ENCODE measurements around the gene ACKR2.

DNA sequence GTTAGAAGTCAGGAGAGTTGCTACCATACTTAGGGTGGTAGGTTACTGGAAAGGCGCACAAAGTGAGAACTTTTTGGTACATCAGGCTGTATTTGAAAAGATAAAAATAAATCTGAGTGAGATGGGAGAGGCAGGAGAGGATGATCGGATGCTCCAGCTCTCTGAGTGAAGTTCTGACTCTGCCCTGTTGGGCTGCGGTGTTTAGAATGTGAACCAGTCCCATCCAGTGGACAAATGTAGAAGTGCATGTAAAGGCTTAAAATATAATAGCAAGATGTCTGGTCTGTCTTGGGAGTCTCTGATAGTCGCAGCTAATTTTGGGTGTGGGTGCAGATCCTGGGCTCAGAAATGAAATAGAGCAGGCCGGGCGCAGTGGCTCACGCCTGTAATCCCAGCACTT, 30.4 kb downstream of the ACKR2 start:
- peak; percentile 50 to 96 (median 83) for TF ChIP-seq CTCF (IDR thresholded peaks at IDR 0.05)
- TF ChIP-seq POLR2A (IDR thresholded peaks at IDR 0.05), result no peak

All from thyroid gland (tissue), 4 donors.